A673 (cell line): ENCODE results near the gene SLC44A2.

Source experiments
- EZH2 ChIP-seq: fragments of 200-600 bp; sonication (generic); IDR thresholded peaks from 2 replicates; pipeline ENCODE4 v1.6.1; 2017; ENCODE audit warnings: borderline replicate concordance, low read depth, mild to moderate bottlenecking, mixed read lengths, antibody characterized with exemption, low read length; ENCODE audit not compliant: poor library complexity, severe bottlenecking
- TF ChIP-seq, protein P1 (sequence below): fragments of 300-800, 200-600 bp; sonication (generic); conservative IDR thresholded peaks from 2 replicates; pipeline ENCODE4 v1.5.1; 2017; ENCODE audit warnings: low read depth, mild to moderate bottlenecking, antibody characterized with exemption, low read length, moderate library complexity, mixed read lengths

DNA sequence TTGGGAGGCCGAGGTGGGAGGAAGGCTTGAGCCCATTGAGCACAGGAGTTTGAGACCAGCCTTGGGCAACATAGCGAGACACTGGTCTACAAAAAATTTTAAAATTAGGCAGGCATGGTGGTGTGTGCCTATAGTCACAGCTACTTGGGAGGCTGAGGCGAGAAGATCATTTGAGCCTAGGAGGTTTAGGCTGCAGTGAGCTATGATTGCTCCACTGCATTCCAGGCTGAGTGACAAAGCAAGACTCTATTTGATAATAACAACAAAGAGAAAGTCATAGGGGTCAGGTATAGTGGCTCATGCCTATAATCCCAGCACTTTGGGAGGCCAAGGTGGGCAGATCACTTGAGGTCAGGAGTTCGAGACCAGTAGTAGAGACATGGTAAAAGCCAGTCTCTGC, 4.6 kb upstream of the SLC44A2 start:
- TF ChIP-seq, protein P1, sequence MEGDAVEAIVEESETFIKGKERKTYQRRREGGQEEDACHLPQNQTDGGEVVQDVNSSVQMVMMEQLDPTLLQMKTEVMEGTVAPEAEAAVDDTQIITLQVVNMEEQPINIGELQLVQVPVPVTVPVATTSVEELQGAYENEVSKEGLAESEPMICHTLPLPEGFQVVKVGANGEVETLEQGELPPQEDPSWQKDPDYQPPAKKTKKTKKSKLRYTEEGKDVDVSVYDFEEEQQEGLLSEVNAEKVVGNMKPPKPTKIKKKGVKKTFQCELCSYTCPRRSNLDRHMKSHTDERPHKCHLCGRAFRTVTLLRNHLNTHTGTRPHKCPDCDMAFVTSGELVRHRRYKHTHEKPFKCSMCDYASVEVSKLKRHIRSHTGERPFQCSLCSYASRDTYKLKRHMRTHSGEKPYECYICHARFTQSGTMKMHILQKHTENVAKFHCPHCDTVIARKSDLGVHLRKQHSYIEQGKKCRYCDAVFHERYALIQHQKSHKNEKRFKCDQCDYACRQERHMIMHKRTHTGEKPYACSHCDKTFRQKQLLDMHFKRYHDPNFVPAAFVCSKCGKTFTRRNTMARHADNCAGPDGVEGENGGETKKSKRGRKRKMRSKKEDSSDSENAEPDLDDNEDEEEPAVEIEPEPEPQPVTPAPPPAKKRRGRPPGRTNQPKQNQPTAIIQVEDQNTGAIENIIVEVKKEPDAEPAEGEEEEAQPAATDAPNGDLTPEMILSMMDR, result no peak
- TF ChIP-seq EZH2, result no peak
